CD4-positive, alpha-beta T cell treated with Interleukin-1 beta for 1 hour (primary cell): ENCODE data around the gene ASIC1.
"Not testable (repeated sequence)": the region's sequence is repeated elsewhere in the genome, so short reads cannot be mapped to it uniquely, and the experiment has no call there.

ENCODE experiments used
- DNase-seq, 2 donors: peaks; one replicate each; pipeline ENCODE4 v3.0.0-alpha.2; 2020 to 2022

ASIC1 gene

DNA sequence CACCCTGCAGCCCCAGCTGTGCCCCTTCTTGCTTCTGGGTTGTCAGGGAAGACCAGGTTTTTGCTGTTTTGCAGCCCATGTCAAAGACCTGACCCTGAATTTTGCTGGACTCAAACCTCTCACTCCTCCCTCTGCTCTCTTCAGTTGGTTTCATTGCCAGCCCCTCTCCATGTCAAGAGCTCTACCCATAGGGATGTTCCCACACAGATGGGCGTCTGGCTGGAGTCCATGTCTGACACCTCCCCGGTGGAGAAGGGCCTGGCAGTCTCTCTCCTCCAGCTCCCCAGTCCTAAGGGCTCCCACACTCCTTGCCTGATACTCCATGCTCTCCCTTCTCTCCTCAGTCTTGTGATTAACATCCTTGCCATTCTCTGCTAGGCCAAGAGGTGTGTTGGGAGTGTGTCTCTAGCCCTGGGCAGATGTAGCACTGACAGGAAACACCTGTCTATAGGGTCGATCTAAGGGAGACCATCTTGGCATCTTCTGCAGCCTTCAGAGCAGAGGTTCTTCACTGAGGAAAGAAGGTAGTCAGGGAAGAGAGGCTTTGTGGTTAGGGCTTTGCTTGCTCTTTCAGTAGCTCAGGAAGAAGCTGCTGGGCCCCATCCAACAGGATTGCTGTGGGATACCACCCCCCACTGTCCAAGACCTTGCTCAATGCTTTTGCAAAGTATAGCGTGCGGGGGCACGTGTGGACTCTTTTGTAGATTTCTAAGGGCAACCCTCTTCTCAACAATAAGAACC, 4.7 kb downstream of the ASIC1 start:
- no peak for DNase-seq

GRCh38 chr12:50062728-50063460, 5.5 kb downstream of the ASIC1 start:
- DNase-seq, result no peak

- no peak for DNase-seq
Observed at GRCh38 chr12:50065726-50066310, 8.4 kb downstream of the ASIC1 start.

- DNase-seq, result peak in 1 of 2 donors; percentile 30
Observed at GRCh38 chr12:50066402-50066801, 9.0 kb downstream of the ASIC1 start.

DNA sequence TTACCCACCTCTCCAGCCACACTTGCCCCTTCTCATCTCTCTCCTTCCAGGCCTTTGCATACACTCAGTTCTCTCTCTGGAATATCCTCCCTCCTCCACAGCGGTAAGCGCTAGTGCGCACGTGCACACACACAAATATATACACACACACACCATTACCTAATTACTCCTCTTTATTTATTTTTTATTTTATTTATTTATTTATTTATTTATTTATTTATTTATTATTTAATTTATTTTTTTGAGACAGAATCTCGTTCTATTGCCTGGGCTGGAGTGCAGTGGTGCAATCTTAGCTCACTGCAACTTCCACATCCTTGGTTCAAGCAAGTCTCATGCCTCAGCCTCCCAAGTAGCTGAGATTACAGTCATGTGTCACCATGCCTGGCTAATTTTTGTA, 11.7 kb downstream of the ASIC1 start:
- no peak for DNase-seq

GRCh38 chr12:50069539-50069938, 12.1 kb downstream of the ASIC1 start:
- DNase-seq, result no peak

DNA sequence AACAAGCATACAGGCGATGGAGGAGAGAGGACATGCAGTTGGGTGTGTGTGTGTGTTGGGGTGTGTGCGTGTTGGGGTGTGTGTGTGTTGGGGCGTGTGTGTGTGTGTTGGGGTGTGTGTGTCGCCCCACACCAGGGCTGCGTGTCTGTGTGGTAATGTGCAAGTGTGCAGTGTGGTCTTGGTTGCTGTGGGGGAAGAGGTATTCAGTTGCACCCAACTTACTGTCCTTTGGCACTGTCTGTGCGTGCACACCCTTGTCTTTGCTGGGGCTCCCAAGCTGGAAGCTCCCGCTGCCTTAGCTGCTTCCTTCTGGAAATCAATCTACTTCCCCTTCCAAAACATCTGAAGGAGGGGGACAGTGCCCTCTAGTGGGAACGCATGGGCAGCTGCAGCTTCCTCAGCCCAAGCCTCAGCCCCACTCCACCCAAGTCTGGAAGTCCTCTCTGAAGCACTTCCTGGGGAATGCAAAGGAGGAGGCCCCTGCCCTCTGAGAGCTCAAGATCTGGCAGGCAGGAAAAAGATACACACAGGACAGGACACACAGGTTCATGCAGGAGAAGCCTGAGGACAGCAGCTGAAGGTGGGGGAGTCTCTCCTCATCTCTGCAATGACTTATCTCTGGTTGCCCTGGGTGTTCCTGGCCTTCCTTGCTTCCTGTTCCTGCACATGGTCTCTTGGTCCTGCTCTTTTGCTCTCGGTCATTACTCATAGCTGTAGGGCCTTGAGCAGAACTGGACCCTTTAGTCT, 13.1 kb downstream of the ASIC1 start:
- DNase-seq, result peak; percentile 65 to 68

GRCh38 chr12:50072198-50072907, 15.0 kb downstream of the ASIC1 start:
- DNase-seq, result no peak

- no peak for DNase-seq
Observed at GRCh38 chr12:50073206-50073605, 15.8 kb downstream of the ASIC1 start.

DNA sequence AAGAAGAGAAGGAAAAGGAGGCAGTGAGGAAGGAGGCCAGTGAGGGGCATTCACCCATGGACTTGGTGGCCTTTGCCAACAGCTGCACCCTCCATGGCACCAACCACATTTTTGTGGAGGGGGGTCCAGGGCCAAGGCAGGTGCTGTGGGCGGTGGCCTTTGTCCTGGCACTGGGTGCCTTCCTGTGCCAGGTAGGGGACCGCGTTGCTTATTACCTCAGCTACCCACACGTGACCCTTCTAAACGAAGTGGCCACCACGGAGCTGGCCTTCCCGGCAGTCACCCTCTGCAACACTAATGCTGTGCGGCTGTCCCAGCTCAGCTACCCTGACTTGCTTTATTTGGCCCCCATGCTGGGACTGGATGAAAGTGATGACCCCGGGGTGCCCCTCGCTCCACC, 16.3 kb downstream of the ASIC1 start:
- DNase-seq, result no peak

DNA sequence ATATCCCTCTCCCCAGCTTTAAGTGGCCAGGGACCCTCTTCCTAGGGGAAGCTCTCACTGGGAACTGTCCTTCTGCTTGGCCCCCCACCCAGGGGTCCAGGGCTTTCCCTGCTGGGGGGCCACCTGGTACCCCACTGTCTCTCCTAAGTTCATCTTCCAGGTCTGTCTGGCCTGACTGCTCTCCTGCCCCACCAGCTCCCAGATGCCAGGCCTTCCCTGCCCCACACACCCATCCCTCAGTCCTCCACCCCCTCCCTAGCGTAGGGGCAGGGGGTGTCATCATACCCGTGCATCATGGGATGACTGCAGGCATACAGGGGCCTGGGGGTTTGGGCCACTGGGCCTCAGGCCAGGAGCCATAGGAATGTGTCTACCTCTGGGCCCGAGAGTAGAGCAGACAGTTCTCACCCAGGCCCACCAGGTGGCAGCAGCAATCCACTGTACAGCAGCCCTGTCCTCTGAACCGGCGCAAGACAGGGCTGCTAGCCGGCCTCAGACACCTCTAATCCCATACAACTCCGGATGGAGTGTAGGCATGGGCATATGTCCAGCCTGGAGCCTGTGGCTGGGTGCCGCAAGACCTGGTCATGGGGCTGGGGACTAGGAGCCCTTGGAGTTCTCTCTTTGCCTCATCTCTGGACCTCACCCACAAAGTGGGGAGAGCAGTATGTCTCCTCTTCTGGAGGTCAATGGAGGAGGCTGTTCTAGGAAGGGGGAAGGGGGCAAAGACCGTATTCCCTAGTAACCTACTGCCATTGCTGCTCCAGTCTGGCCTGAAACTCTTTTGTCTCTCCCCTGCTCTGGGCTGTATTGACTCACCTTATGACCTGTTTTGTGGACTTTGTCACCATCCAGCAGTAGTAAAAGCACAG, 17.8 kb downstream of the ASIC1 start:
- peak; percentile 80 to 81 for DNase-seq

GRCh38 chr12:50075808-50076170, 18.4 kb downstream of the ASIC1 start:
- DNase-seq, result no peak

- DNase-seq, result no peak
Observed at GRCh38 chr12:50077099-50077498, 19.7 kb downstream of the ASIC1 start.

DNA sequence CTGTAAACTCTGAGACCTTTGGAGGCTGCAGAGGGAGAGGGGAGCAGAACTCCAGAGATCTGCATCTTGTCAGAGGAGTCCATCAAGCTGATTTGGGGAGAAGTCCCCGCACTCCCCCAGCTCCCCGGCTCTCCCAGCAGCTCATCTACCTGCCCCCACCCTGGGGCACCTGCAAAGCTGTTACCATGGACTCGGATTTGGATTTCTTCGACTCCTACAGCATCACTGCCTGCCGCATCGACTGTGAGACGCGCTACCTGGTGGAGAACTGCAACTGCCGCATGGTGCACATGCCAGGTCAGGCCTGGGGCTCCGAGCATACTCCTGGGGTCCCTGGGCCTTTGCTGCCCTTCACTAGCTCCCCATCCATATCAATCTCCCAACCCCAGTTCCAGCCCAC, 20.9 kb downstream of the ASIC1 start:
- no peak for DNase-seq

- no peak for DNase-seq
Observed at GRCh38 chr12:50079771-50080170, 22.4 kb downstream of the ASIC1 start.

- no peak for DNase-seq
Observed at GRCh38 chr12:50081096-50081808, 23.9 kb downstream of the ASIC1 start.

DNA sequence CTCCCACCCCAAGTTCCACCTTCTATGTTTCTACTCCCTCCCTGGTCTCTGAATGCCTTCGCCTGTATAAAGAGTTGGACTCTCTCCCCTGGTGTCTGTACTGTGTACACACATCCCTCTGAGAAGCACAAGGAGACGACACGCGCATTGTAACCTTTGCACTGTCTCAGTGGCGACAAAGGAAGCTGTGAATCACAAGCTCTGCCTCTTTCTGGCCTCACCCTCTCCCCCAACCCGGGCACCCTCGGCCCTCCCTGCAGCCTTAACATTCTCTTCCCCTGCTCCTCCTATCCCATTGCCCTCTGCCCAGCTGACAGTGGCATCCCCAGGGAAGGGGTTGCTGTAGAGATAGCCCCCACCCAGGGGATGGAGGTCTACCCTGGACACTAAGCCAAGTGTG, 25.2 kb downstream of the ASIC1 start:
- no peak for DNase-seq

GRCh38 chr12:50083301-50083700, 25.9 kb downstream of the ASIC1 start:
- no peak for DNase-seq

GRCh38 chr12:50084409-50084774, 27.0 kb downstream of the ASIC1 start:
- DNase-seq, result not testable (repeated sequence)

GRCh38 chr12:50084775-50085614, 27.6 kb downstream of the ASIC1 start, which contains the start of gene SMARCD1:
TSS of gene SMARCD1 (plus strand) at chr12:50085342. CDS start at chr12:50085370, 28 bp downstream.
- peak; percentile 89 to 90 for DNase-seq
